K562 (cell line): ENCODE results near the gene AMFR. TPM values are rescaled to one million over a fixed set of nuclear protein-coding genes. Genes with fewer than 3 reads are reported as not detected.

ENCODE experiments used
- ATAC-seq: fragments of 200-7000 bp; cut with Tn5 transposase; 3 replicates; pipeline ENCODE4 v1.9.1; 2020; ENCODE audit warnings: moderate library complexity
- BruUV-seq: library from RNA; stranded (reverse); fragments of 400-500 nt; replicated peaks from 2 replicates; lab custom pipeline; 2021; lab: Mats Ljungman, UMichigan
- CTCF ChIA-PET: fragments of 300-600 bp; formaldehyde crosslinking; extraction: SDS; loops from one replicate; lab custom pipeline; 2021; ENCODE audit warnings: low intra/inter-chr PET ratio; lab: Yijun Ruan, JAX
- POLR2A ChIA-PET: fragments of 300-600, 350-650 bp; sonication (Branson Sonifier 250); formaldehyde crosslinking; extraction: SDS; loops from one replicate; lab custom pipeline; 2021; ENCODE audit warnings: antibody characterized with exemption, inconsistent platforms; lab: Yijun Ruan, JAX
- DNase-seq, 4 experiments: peaks; one replicate each; pipeline versions ENCODE4 v3.0.0 to v3.0.0-alpha.2; 2011 to 2018; ENCODE audit warnings: low spot score in 3 of 4, mixed read lengths in 3 of 4; ENCODE audit errors: extremely low read depth in 1 of 4
- FAIRE-seq: peaks from 2 replicates; lab custom pipeline; 2011; peaks lifted over from hg19 to GRCh38; lab: Jason Lieb, UNC
- H2AFZ ChIP-seq: 2 replicates; pipeline ENCODE4 v1.6.0; 2011; ENCODE audit warnings: low read depth, low read length, control low read depth, inconsistent platforms
- H3K27ac ChIP-seq: fragments of 200-600 bp; 3 replicates; pipeline ENCODE4 v1.8.0; 2011; ENCODE audit warnings: low read depth, mild to moderate bottlenecking, control low read depth, inconsistent platforms, low read length, moderate library complexity, mixed read lengths; ENCODE audit errors: extremely low read depth
- H3K27me3 ChIP-seq, 2 experiments: fragments of 300-600 bp in 1 of 2; 2 replicates in 1 of 2; 3 replicates in 1 of 2; pipeline versions ENCODE4 v1.6.0 to v1.8.0; 2011; ENCODE audit warnings: inconsistent platforms in 2 of 2, low read length in 2 of 2, mild to moderate bottlenecking in 1 of 2, mixed read lengths in 1 of 2, moderate library complexity in 1 of 2; ENCODE audit not compliant: control insufficient read depth in 2 of 2, insufficient read depth in 2 of 2
- H3K36me3 ChIP-seq: fragments of 300-600 bp; 3 replicates; pipeline ENCODE4 v1.8.0; 2011; ENCODE audit warnings: mild to moderate bottlenecking, low read length, inconsistent platforms; ENCODE audit not compliant: control insufficient read depth, insufficient read depth
- H3K4me1 ChIP-seq, 2 experiments: fragments of 200-600 bp in 1 of 2; replicated peaks in 1 of 2; 2 replicates in 1 of 2; 3 replicates in 1 of 2; pipeline versions ENCODE4 v1.5.1 to v1.8.0; 2011; ENCODE audit warnings: inconsistent platforms in 2 of 2, low read length in 2 of 2, mild to moderate bottlenecking in 1 of 2, mixed read lengths in 1 of 2, moderate library complexity in 1 of 2; ENCODE audit not compliant: control insufficient read depth in 2 of 2, insufficient read depth in 2 of 2
- H3K4me2 ChIP-seq: 2 replicates; pipeline ENCODE4 v1.6.1; 2011; ENCODE audit warnings: low read length, control low read depth, inconsistent platforms, mixed read lengths; ENCODE audit not compliant: insufficient read depth
- H3K4me3 ChIP-seq: fragments of 200-600 bp; sonication (generic), shearing (Covaris generic); 2 replicates; pipeline ENCODE4 v1.5.1; 2016; ENCODE audit warnings: control low read depth, inconsistent platforms
- H3K79me2 ChIP-seq: fragments of 200-600 bp; 3 replicates; pipeline ENCODE4 v1.8.0; 2011; ENCODE audit warnings: low read length, inconsistent platforms; ENCODE audit not compliant: control insufficient read depth, insufficient read depth
- H3K9ac ChIP-seq, 2 experiments: 2 replicates each; pipeline versions ENCODE4 v1.6.0 to v1.6.1; 2011; ENCODE audit warnings: low read depth in 2 of 2, low read length in 2 of 2, control low read depth in 1 of 2, inconsistent platforms in 1 of 2, mild to moderate bottlenecking in 1 of 2, mixed read lengths in 1 of 2; ENCODE audit not compliant: insufficient read depth in 1 of 2
- H3K9me1 ChIP-seq: one replicate; pipeline ENCODE4 v1.6.0; 2011; ENCODE audit warnings: inconsistent platforms, mild to moderate bottlenecking, low read length, moderate library complexity; ENCODE audit not compliant: control insufficient read depth, insufficient read depth
- H3K9me3 ChIP-seq: replicated peaks from 2 replicates; pipeline ENCODE4 v1.5.1; 2011; ENCODE audit warnings: low read depth, low read length, inconsistent platforms; ENCODE audit not compliant: control insufficient read depth, insufficient read depth
- H4K20me1 ChIP-seq: replicated peaks from 2 replicates; pipeline ENCODE4 v1.6.1; 2011; ENCODE audit warnings: low read length, inconsistent platforms, mixed read lengths; ENCODE audit not compliant: control insufficient read depth, insufficient read depth
- CBX1 ChIP-seq: sonication (generic); IDR thresholded peaks from 2 replicates; pipeline ENCODE4 v1.6.1; 2016; ENCODE audit warnings: antibody characterized with exemption, low read depth, mild to moderate bottlenecking
- FOXA3 ChIP-seq, 2 experiments: fragments of 450-650 bp in 1 of 2; sonication (generic) in 1 of 2; formaldehyde crosslinking; IDR thresholded peaks in 1 of 2; conservative IDR thresholded peaks in 1 of 2; 2 replicates each; pipeline versions ENCODE4 v1.4.0 to v1.8.0; 2020 to 2022; ENCODE audit warnings: mild to moderate bottlenecking in 2 of 2, missing genetic modification reagents in 1 of 2
- GATA2 ChIP-seq: sonication (generic); formaldehyde crosslinking; IDR thresholded peaks from 2 replicates; pipeline ENCODE4 v1.4.0; 2020; ENCODE audit warnings: mild to moderate bottlenecking, missing genetic modification reagents
- RAD21 ChIP-seq, 2 experiments: fragments of 250-450 bp in 1 of 2; fragments of 450-650 bp in 1 of 2; sonication (Bioruptor Pico) in 1 of 2; formaldehyde crosslinking in 1 of 2; IDR thresholded peaks in 1 of 2; conservative IDR thresholded peaks in 1 of 2; 2 replicates each; pipeline versions ENCODE4 v1.4.0 to v1.8.0; 2020 to 2022; ENCODE audit warnings: mild to moderate bottlenecking in 2 of 2, moderate library complexity in 1 of 2
- ZBTB12 ChIP-seq: fragments of 250-450 bp; sonication (Bioruptor Pico); IDR thresholded peaks from 2 replicates; pipeline ENCODE4 v1.4.0; 2020
- WGBS: fragments of 100-300 bp; shearing (Covaris generic); methylation state at CpG from one replicate; pipeline ENCODE4 v1.1.6; 2016; ENCODE audit warnings: low coverage, mixed read lengths; ENCODE audit not compliant: insufficient coverage; ENCODE audit errors: missing lambda C conversion rate; 5-methylcytosine and 5-hydroxymethylcytosine counted together
- in situ Hi-C: fragments of 300-500 bp; cut with MboI; formaldehyde crosslinking; loops from 4 replicates; pipeline ENCODE4 v1.15.0; 2018; ENCODE audit warnings: inconsistent platforms, mixed read lengths
- intact Hi-C: fragments of 100-400 bp; cut with micrococcal nuclease; formaldehyde crosslinking; loops from 2 replicates; pipeline ENCODE4 v1.14.2; 2022
- polyA plus RNA-seq, 8 experiments: library from polyadenylated mRNA; depleted of rRNA in 4 of 8; stranded (reverse) in 5 of 8; unstranded in 3 of 8; fragments of >200 nt; fragmentation: Nextera tagmentation in 2 of 8; fragmentation: Illumina TruSeq in 1 of 8; extraction: Ambion mirVana in 2 of 8; extraction: Trizol in 1 of 8; gene quantifications; 2 replicates each; pipeline versions ENCODE4 v1.2.1 to v1.2.3, GENCODE V29; 2011 to 2014; ENCODE audit warnings: inconsistent platforms in 1 of 8, missing spikeins in 1 of 8
- total RNA-seq, 7 experiments: library from RNA; depleted of rRNA in 6 of 7; stranded (reverse); fragments of >200 nt in 6 of 7; fragmentation: Illumina TruSeq in 2 of 7; extraction: Trizol in 2 of 7; gene quantifications; 2 replicates each; pipeline versions ENCODE4 v1.2.1 to v1.2.3, GENCODE V29; 2011 to 2021; ENCODE audit warnings: low replicate concordance in 1 of 7
- TF ChIP-seq, protein P1 (sequence below): sonication (generic); formaldehyde crosslinking; IDR thresholded peaks from 2 replicates; pipeline ENCODE4 v1.8.0; 2023; ENCODE audit warnings: mild to moderate bottlenecking, missing genetic modification reagents
- TF ChIP-seq, protein P2 (sequence below), 2 experiments: fragments of 150-350 bp in 1 of 2; IDR thresholded peaks; 2 replicates each; pipeline ENCODE4 v1.6.1; 2012 to 2016; ENCODE audit warnings: low read depth in 2 of 2, low read length in 2 of 2, mild to moderate bottlenecking in 1 of 2, moderate library complexity in 1 of 2
- TF ChIP-seq, protein P3 (sequence below): sonication (generic); formaldehyde crosslinking; IDR thresholded peaks from 2 replicates; pipeline ENCODE4 v1.8.0; 2023; ENCODE audit warnings: mild to moderate bottlenecking, missing genetic modification reagents

AMFR gene
- total and polyA plus RNA-seq, 9 of the 15 experiments (the other 6 are each of a cell fraction or from before 2014, with no cell fraction given): 15.6 to 113 (median 58.4) TPM

- Histone ChIP-seq H2AFZ (no peak overlapping the region), H3K36me3 (no peaks in the 10 kb centered on the region), H3K9ac (no peak overlapping the region; a peak in 1 of 4 replicates), H3K4me1 (peaks cover 0 to 14% of the 10 kb centered on the region in 2 experiments; a peak in 1 of 5 replicates), H3K27ac (no peak overlapping the region), H3K4me2 (no peak overlapping the region), H3K4me3 (no peak overlapping the region), H3K9me1 (no peaks in the 10 kb centered on the region), H3K9me3 (no peaks in the 10 kb centered on the region), H3K79me2 (no peaks in the 10 kb centered on the region), H3K27me3 (peaks cover 28 to 75% of the 10 kb centered on the region in 2 experiments; a peak in 3 of 5 replicates), H4K20me1 (no peaks in the 10 kb centered on the region; the same call in 1 of the 2 replicates)
- DNase-seq (no peak), FAIRE-seq (no peak), ATAC-seq (no peak)
- ChIA-PET POLR2A (interaction anchor here (0.6 kb wide), 1 partner anchor 239 kb away, joined by 3 read pairs; no protein-coding TSS in a partner anchor), CTCF (no interaction called here)
- in situ Hi-C loops: loop anchor here (10.0 kb wide), 1 partner anchor 864 kb away; no protein-coding TSS in a partner anchor
- intact Hi-C loops: no loop called here
- BruUV-seq: no TSS peak
- WGBS: 8% methylated on average over 21 of the region's 22 CpGs
- no peak for TF ChIP-seq RAD21 (CRISPR knock-in tag; conservative IDR thresholded peaks at IDR 0.05 in 1 of 2, IDR thresholded peaks at IDR 0.05 in 1 of 2)
- TF ChIP-seq FOXA3 (CRISPR knock-in tag; conservative IDR thresholded peaks at IDR 0.05 in 1 of 2, IDR thresholded peaks at IDR 0.05 in 1 of 2): no peak
- TF ChIP-seq CBX1: no peak
- TF ChIP-seq, protein P1, sequence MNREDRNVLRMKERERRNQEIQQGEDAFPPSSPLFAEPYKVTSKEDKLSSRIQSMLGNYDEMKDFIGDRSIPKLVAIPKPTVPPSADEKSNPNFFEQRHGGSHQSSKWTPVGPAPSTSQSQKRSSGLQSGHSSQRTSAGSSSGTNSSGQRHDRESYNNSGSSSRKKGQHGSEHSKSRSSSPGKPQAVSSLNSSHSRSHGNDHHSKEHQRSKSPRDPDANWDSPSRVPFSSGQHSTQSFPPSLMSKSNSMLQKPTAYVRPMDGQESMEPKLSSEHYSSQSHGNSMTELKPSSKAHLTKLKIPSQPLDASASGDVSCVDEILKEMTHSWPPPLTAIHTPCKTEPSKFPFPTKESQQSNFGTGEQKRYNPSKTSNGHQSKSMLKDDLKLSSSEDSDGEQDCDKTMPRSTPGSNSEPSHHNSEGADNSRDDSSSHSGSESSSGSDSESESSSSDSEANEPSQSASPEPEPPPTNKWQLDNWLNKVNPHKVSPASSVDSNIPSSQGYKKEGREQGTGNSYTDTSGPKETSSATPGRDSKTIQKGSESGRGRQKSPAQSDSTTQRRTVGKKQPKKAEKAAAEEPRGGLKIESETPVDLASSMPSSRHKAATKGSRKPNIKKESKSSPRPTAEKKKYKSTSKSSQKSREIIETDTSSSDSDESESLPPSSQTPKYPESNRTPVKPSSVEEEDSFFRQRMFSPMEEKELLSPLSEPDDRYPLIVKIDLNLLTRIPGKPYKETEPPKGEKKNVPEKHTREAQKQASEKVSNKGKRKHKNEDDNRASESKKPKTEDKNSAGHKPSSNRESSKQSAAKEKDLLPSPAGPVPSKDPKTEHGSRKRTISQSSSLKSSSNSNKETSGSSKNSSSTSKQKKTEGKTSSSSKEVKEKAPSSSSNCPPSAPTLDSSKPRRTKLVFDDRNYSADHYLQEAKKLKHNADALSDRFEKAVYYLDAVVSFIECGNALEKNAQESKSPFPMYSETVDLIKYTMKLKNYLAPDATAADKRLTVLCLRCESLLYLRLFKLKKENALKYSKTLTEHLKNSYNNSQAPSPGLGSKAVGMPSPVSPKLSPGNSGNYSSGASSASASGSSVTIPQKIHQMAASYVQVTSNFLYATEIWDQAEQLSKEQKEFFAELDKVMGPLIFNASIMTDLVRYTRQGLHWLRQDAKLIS (CRISPR knock-in tag): no peak
- TF ChIP-seq, protein P2, sequence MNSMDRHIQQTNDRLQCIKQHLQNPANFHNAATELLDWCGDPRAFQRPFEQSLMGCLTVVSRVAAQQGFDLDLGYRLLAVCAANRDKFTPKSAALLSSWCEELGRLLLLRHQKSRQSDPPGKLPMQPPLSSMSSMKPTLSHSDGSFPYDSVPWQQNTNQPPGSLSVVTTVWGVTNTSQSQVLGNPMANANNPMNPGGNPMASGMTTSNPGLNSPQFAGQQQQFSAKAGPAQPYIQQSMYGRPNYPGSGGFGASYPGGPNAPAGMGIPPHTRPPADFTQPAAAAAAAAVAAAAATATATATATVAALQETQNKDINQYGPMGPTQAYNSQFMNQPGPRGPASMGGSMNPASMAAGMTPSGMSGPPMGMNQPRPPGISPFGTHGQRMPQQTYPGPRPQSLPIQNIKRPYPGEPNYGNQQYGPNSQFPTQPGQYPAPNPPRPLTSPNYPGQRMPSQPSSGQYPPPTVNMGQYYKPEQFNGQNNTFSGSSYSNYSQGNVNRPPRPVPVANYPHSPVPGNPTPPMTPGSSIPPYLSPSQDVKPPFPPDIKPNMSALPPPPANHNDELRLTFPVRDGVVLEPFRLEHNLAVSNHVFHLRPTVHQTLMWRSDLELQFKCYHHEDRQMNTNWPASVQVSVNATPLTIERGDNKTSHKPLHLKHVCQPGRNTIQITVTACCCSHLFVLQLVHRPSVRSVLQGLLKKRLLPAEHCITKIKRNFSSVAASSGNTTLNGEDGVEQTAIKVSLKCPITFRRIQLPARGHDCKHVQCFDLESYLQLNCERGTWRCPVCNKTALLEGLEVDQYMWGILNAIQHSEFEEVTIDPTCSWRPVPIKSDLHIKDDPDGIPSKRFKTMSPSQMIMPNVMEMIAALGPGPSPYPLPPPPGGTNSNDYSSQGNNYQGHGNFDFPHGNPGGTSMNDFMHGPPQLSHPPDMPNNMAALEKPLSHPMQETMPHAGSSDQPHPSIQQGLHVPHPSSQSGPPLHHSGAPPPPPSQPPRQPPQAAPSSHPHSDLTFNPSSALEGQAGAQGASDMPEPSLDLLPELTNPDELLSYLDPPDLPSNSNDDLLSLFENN (IDR thresholded peaks at IDR 0.05; ENCODE audit: low read depth in 2 of 2, low read length in 2 of 2): no peak
- TF ChIP-seq, protein P3, sequence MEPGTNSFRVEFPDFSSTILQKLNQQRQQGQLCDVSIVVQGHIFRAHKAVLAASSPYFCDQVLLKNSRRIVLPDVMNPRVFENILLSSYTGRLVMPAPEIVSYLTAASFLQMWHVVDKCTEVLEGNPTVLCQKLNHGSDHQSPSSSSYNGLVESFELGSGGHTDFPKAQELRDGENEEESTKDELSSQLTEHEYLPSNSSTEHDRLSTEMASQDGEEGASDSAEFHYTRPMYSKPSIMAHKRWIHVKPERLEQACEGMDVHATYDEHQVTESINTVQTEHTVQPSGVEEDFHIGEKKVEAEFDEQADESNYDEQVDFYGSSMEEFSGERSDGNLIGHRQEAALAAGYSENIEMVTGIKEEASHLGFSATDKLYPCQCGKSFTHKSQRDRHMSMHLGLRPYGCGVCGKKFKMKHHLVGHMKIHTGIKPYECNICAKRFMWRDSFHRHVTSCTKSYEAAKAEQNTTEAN (CRISPR knock-in tag): no peak
- no peak for TF ChIP-seq GATA2 (CRISPR knock-in tag)
- TF ChIP-seq ZBTB12 (CRISPR knock-in tag): no peak
Measured at GRCh38 chr16:56328276-56329022, 96.9 kb downstream of the AMFR start.
